Mesothelial cell of epicardium (in vitro differentiated cells): ENCODE results near the gene ATP6V0E2. TPM values are rescaled to one million over a fixed set of nuclear protein-coding genes. Genes with fewer than 3 reads are reported as not detected.

ENCODE experiments used
- DNase-seq, 2 experiments: peaks; one replicate each; pipeline ENCODE4 v3.0.0; 2021; ENCODE audit warnings: low spot score in 2 of 2; ENCODE audit not compliant: unreplicated experiment in 2 of 2
- H3K27ac Mint-ChIP-seq: 2 replicates; pipeline ENCODE4 v1.8.0; 2021; ENCODE audit warnings: mixed read lengths
- H3K27me3 Mint-ChIP-seq: 2 replicates; pipeline ENCODE4 v1.8.0; 2021; ENCODE audit warnings: low read depth, mixed read lengths
- H3K36me3 Mint-ChIP-seq: 2 replicates; pipeline ENCODE4 v1.8.0; 2021; ENCODE audit warnings: mixed read lengths
- H3K4me1 Mint-ChIP-seq: 2 replicates; pipeline ENCODE4 v1.8.0; 2021; ENCODE audit warnings: mixed read lengths
- H3K4me3 Mint-ChIP-seq: 2 replicates; pipeline ENCODE4 v1.8.0; 2021; ENCODE audit warnings: mild to moderate bottlenecking, moderate library complexity, mixed read lengths
- H3K9me3 Mint-ChIP-seq: 2 replicates; pipeline ENCODE4 v1.8.0; 2021; ENCODE audit warnings: mixed read lengths
- CTCF ChIP-seq: fragments of 200-600 bp; sonication (generic); IDR thresholded peaks from one replicate; pipeline ENCODE4 v1.5.0; 2021; ENCODE audit warnings: antibody characterized with exemption; ENCODE audit not compliant: unreplicated experiment
- total RNA-seq: library from RNA; stranded (reverse); gene quantifications from 3 replicates; pipeline ENCODE4 v1.2.1, GENCODE V29; 2021

The ATP6V0E2 gene
- total RNA-seq, 1 donor from 2014 or later = 30.0 TPM

- peaks cover 9% of the 10 kb centered on the region for H3K4me1 Mint-ChIP-seq
- no peak for TF ChIP-seq CTCF
- DNase-seq = no peak
- H3K4me3 Mint-ChIP-seq = no peak overlapping the region
- no peak overlapping the region for H3K27ac Mint-ChIP-seq
- H3K27me3 Mint-ChIP-seq = peaks cover 4% of the 10 kb centered on the region
- no peaks in the 10 kb centered on the region for H3K36me3 Mint-ChIP-seq
- no peaks in the 10 kb centered on the region for H3K9me3 Mint-ChIP-seq
Measured at GRCh38 chr7:149879271-149879743, 5.5 kb downstream of the ATP6V0E2 start.

- Mint-ChIP-seq H3K4me1 (peaks cover 3% of the 10 kb centered on the region), H3K4me3 (no peak overlapping the region), H3K27me3 (peaks cover 4% of the 10 kb centered on the region), H3K27ac (no peak overlapping the region), H3K36me3 (no peaks in the 10 kb centered on the region), H3K9me3 (no peaks in the 10 kb centered on the region)
- TF ChIP-seq CTCF = no peak
- DNase-seq = no peak
Measured at GRCh38 chr7:149879766-149880637, 6.2 kb downstream of the ATP6V0E2 start.

- H3K27ac Mint-ChIP-seq = no peak overlapping the region
- H3K36me3 Mint-ChIP-seq = no peaks in the 10 kb centered on the region
- H3K27me3 Mint-ChIP-seq = no peaks in the 10 kb centered on the region
- no peak for DNase-seq
- H3K9me3 Mint-ChIP-seq = no peaks in the 10 kb centered on the region
- no peak overlapping the region for H3K4me3 Mint-ChIP-seq
- TF ChIP-seq CTCF = no peak
- H3K4me1 Mint-ChIP-seq = peaks cover 2% of the 10 kb centered on the region
Measured at GRCh38 chr7:149880638-149881311, 7.0 kb downstream of the ATP6V0E2 start.

- peak in 1 of 2 experiments; percentile 31 for DNase-seq
- no peak for TF ChIP-seq CTCF
Measured at GRCh38 chr7:149881328-149882247, 7.8 kb downstream of the ATP6V0E2 start.

GRCh38 chr7:149882248-149883047 is 8.7 kb downstream of the ATP6V0E2 start:
- no peak overlapping the region for H3K27ac Mint-ChIP-seq
- H3K36me3 Mint-ChIP-seq = no peaks in the 10 kb centered on the region
- no peaks in the 10 kb centered on the region for H3K9me3 Mint-ChIP-seq
- DNase-seq = no peak
- H3K27me3 Mint-ChIP-seq = peaks cover 1% of the 10 kb centered on the region
- peaks cover 2% of the 10 kb centered on the region for H3K4me1 Mint-ChIP-seq
- TF ChIP-seq CTCF = no peak
- H3K4me3 Mint-ChIP-seq = no peak overlapping the region

More at GRCh38 chr7:149881328-149882247, 7.8 kb downstream of the ATP6V0E2 start:
- Mint-ChIP-seq H3K27ac (no peak overlapping the region), H3K36me3 (no peaks in the 10 kb centered on the region), H3K4me1 (peaks cover 2% of the 10 kb centered on the region), H3K4me3 (no peak overlapping the region), H3K27me3 (peaks cover 1% of the 10 kb centered on the region), H3K9me3 (no peaks in the 10 kb centered on the region)
